Neural progenitor cell (in vitro differentiated cells): Measurements from ENCODE around the gene CHST15. TPM values are rescaled to one million over a fixed set of nuclear protein-coding genes. Genes with fewer than 3 reads are reported as not detected.

Source experiments
- DNase-seq: peaks from one replicate; pipeline ENCODE4 v3.0.0-alpha.2; 2016; ENCODE audit warnings: low spot score
- H2AFZ ChIP-seq: fragments of 200-600 bp; sonication (generic); replicated peaks from 2 replicates; pipeline ENCODE4 v1.6.1; 2016; ENCODE audit warnings: antibody characterized with exemption
- H3F3A ChIP-seq: fragments of 200-600 bp; sonication (generic); 2 replicates; pipeline ENCODE4 v1.6.1; 2016; ENCODE audit warnings: antibody characterized with exemption, low read depth
- H3K27ac ChIP-seq: fragments of 200-600 bp; sonication (generic); 2 replicates; pipeline ENCODE4 v1.5.1; 2016; ENCODE audit warnings: mild to moderate bottlenecking
- H3K27me3 ChIP-seq: fragments of 200-600 bp; sonication (generic); 2 replicates; pipeline ENCODE4 v1.6.1; 2016; ENCODE audit warnings: mild to moderate bottlenecking, moderate library complexity
- H3K36me3 ChIP-seq: fragments of 200-600 bp; sonication (generic); 2 replicates; pipeline ENCODE4 v1.5.1; 2016
- H3K4me1 ChIP-seq: fragments of 200-600 bp; sonication (generic); 2 replicates; pipeline ENCODE4 v1.6.1; 2016; ENCODE audit warnings: mixed run types
- H3K4me2 ChIP-seq: fragments of 200-600 bp; sonication (generic); 2 replicates; pipeline ENCODE4 v1.6.1; 2016
- H3K4me3 ChIP-seq: fragments of 200-600 bp; sonication (generic); 2 replicates; pipeline ENCODE4 v1.5.1; 2016
- H3K79me2 ChIP-seq: fragments of 200-600 bp; sonication (generic); 2 replicates; pipeline ENCODE4 v1.6.1; 2016; ENCODE audit warnings: low read depth
- H3K9ac ChIP-seq: fragments of 200-600 bp; sonication (generic); 2 replicates; pipeline ENCODE4 v1.6.1; 2016
- H3K9me3 ChIP-seq: fragments of 200-600 bp; sonication (generic); 2 replicates; pipeline ENCODE4 v1.5.1; 2016; ENCODE audit warnings: low read depth
- H4K20me1 ChIP-seq: fragments of 200-600 bp; sonication (generic); 2 replicates; pipeline ENCODE4 v1.6.1; 2016; ENCODE audit warnings: low read depth
- H3K27ac Mint-ChIP-seq: 3 replicates; pipeline ENCODE4 v1.8.0; 2021; ENCODE audit warnings: mixed read lengths
- H3K27me3 Mint-ChIP-seq: 2 replicates; pipeline ENCODE4 v1.8.0; 2022; ENCODE audit warnings: low read depth, mild to moderate bottlenecking, inconsistent platforms, moderate library complexity, mixed read lengths; ENCODE audit not compliant: insufficient read depth
- H3K36me3 Mint-ChIP-seq: 3 replicates; pipeline ENCODE4 v1.8.0; 2021; ENCODE audit warnings: mixed read lengths
- H3K4me1 Mint-ChIP-seq: 3 replicates; pipeline ENCODE4 v1.8.0; 2021; ENCODE audit warnings: mixed read lengths
- H3K4me3 Mint-ChIP-seq: 3 replicates; pipeline ENCODE4 v1.8.0; 2021; ENCODE audit warnings: mild to moderate bottlenecking, moderate library complexity, mixed read lengths
- H3K9me3 Mint-ChIP-seq: 3 replicates; pipeline ENCODE4 v1.8.0; 2020; ENCODE audit warnings: mixed read lengths
- EZH2 ChIP-seq: fragments of 200-600 bp; sonication (generic); IDR thresholded peaks from 2 replicates; pipeline ENCODE4 v1.6.1; 2017; ENCODE audit warnings: antibody characterized with exemption, mild to moderate bottlenecking, moderate library complexity
- EZH2phosphoT487 ChIP-seq: fragments of 200-600 bp; sonication (generic); IDR thresholded peaks from 2 replicates; pipeline ENCODE4 v1.6.1; 2017; ENCODE audit warnings: antibody characterized with exemption
- total RNA-seq: library from RNA; depleted of rRNA; stranded (reverse); fragments of >200 nt; gene quantifications from 2 replicates; pipeline ENCODE4 v1.2.3, GENCODE V29; 2015; ENCODE audit warnings: low replicate concordance
- TF ChIP-seq, protein P1 (sequence below): fragments of 200-600 bp; sonication (generic); IDR thresholded peaks from 2 replicates; pipeline ENCODE4 v1.5.1; 2017; ENCODE audit warnings: antibody characterized with exemption, mild to moderate bottlenecking

CHST15 gene
- total RNA-seq, 1 donor from 2014 or later = 0.54 TPM

DNA sequence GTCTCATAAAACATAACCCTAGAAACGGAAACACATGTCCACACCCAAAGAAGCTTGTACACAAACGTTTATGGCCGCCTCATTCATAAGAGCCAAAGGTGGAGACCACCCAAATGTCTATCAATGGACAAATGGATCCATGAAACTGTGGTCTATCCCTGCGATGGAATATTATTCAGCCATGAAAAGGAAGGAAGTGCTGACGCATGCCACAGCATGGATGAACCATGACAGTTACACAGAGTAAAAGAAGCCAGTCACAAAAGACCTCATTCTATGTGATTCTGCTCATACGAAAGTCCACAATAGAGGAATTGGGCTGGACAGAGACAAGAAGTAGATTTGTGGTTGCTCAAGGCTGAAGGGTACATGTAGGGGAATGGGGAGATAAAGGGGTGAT lies 10.8 kb downstream of the CHST15 start:
- Mint-ChIP-seq H3K4me3 (no peak overlapping the region), H3K27me3 (peaks cover 9% of the 10 kb centered on the region), H3K36me3 (peaks cover 17% of the 10 kb centered on the region), H3K27ac (peak overlapping the region; percentile 14), H3K9me3 (peaks cover 5% of the 10 kb centered on the region), H3K4me1 (peaks cover 58% of the 10 kb centered on the region)
- H3K27ac ChIP-seq = no peak overlapping the region
- no peak overlapping the region for H3K9ac ChIP-seq
- no peak overlapping the region for H2AFZ ChIP-seq
- H3K4me1 ChIP-seq = no peaks in the 10 kb centered on the region
- H3K36me3 ChIP-seq = no peaks in the 10 kb centered on the region
- no peak for TF ChIP-seq EZH2
- TF ChIP-seq EZH2phosphoT487 = no peak
- TF ChIP-seq, protein P1, sequence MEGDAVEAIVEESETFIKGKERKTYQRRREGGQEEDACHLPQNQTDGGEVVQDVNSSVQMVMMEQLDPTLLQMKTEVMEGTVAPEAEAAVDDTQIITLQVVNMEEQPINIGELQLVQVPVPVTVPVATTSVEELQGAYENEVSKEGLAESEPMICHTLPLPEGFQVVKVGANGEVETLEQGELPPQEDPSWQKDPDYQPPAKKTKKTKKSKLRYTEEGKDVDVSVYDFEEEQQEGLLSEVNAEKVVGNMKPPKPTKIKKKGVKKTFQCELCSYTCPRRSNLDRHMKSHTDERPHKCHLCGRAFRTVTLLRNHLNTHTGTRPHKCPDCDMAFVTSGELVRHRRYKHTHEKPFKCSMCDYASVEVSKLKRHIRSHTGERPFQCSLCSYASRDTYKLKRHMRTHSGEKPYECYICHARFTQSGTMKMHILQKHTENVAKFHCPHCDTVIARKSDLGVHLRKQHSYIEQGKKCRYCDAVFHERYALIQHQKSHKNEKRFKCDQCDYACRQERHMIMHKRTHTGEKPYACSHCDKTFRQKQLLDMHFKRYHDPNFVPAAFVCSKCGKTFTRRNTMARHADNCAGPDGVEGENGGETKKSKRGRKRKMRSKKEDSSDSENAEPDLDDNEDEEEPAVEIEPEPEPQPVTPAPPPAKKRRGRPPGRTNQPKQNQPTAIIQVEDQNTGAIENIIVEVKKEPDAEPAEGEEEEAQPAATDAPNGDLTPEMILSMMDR = no peak
- H3K27me3 ChIP-seq = no peaks in the 10 kb centered on the region
- H3K4me2 ChIP-seq = no peak overlapping the region
- no peaks in the 10 kb centered on the region for H3K79me2 ChIP-seq
- no peak for DNase-seq
- H3F3A ChIP-seq = no peaks in the 10 kb centered on the region
- H3K9me3 ChIP-seq = no peaks in the 10 kb centered on the region
- no peaks in the 10 kb centered on the region for H4K20me1 ChIP-seq
- no peak overlapping the region for H3K4me3 ChIP-seq

GRCh38 chr10:124081547-124082140 lies 11.8 kb downstream of the CHST15 start:
- H3K79me2 ChIP-seq = no peaks in the 10 kb centered on the region
- peaks cover 5% of the 10 kb centered on the region for H3K9me3 Mint-ChIP-seq
- DNase-seq = no peak

GRCh38 chr10:124079864-124080263 lies 13.5 kb downstream of the CHST15 start:
- Histone ChIP-seq H3K4me3 (no peak overlapping the region), H3K27ac (no peak overlapping the region), H4K20me1 (peaks cover 7% of the 10 kb centered on the region), H3K79me2 (no peaks in the 10 kb centered on the region), H3K27me3 (no peaks in the 10 kb centered on the region), H3K4me2 (no peak overlapping the region), H3F3A (peaks cover 15% of the 10 kb centered on the region), H3K9me3 (no peaks in the 10 kb centered on the region), H2AFZ (no peak overlapping the region), H3K36me3 (no peaks in the 10 kb centered on the region), H3K4me1 (peaks cover 16% of the 10 kb centered on the region), H3K9ac (no peak overlapping the region)
- no peak for DNase-seq
- H3K4me3 Mint-ChIP-seq = no peak overlapping the region
- H3K9me3 Mint-ChIP-seq = peaks cover 5% of the 10 kb centered on the region
- peak overlapping the region; percentile 91 for H3K27ac Mint-ChIP-seq
- peaks cover 9% of the 10 kb centered on the region for H3K27me3 Mint-ChIP-seq
- peaks cover 11% of the 10 kb centered on the region for H3K36me3 Mint-ChIP-seq
- TF ChIP-seq, protein P1 = no peak
- TF ChIP-seq EZH2phosphoT487 (no peak), EZH2 (no peak)
- H3K4me1 Mint-ChIP-seq = peaks cover 72% of the 10 kb centered on the region

More at GRCh38 chr10:124081547-124082140, 11.8 kb downstream of the CHST15 start:
- Mint-ChIP-seq H3K4me3 (no peak overlapping the region), H3K4me1 (peaks cover 61% of the 10 kb centered on the region), H3K27me3 (peaks cover 11% of the 10 kb centered on the region), H3K36me3 (peaks cover 17% of the 10 kb centered on the region), H3K27ac (no peak overlapping the region)
- H3K4me3 ChIP-seq = no peak overlapping the region
- no peaks in the 10 kb centered on the region for H3K9me3 ChIP-seq
- H4K20me1 ChIP-seq = no peaks in the 10 kb centered on the region
- no peak overlapping the region for H3K4me2 ChIP-seq
- no peaks in the 10 kb centered on the region for H3F3A ChIP-seq
- H3K9ac ChIP-seq = no peak overlapping the region
- TF ChIP-seq, protein P1 = no peak
- no peak for TF ChIP-seq EZH2phosphoT487
- no peaks in the 10 kb centered on the region for H3K4me1 ChIP-seq
- H3K27ac ChIP-seq = no peak overlapping the region
- H2AFZ ChIP-seq = no peak overlapping the region
- H3K27me3 ChIP-seq = no peaks in the 10 kb centered on the region
- H3K36me3 ChIP-seq = no peaks in the 10 kb centered on the region
